Spleen (tissue), 7 donors: Measurements from ENCODE around the gene ATRN.

Experiments
- POLR2AphosphoS5 ChIP-seq, 3 donors: sonication (generic); formaldehyde crosslinking; IDR thresholded peaks; one replicate each; pipeline ENCODE4 v1.5.1; 2017; ENCODE audit warnings: antibody characterized with exemption in 3 of 3
- TF ChIP-seq, protein P1 (sequence below), 11 experiments: fragments of 200-600 bp in 7 of 11; fragments of 450-650 bp in 4 of 11; sonication (generic) in 4 of 11; IDR thresholded peaks in 8 of 11; conservative IDR thresholded peaks in 3 of 11; 1 replicate in 7 of 11; 2 replicates in 4 of 11; pipeline versions ENCODE4 v1.4.0 to v1.8.0; 2016 to 2021; ENCODE audit warnings: antibody characterized with exemption in 11 of 11, inconsistent platforms in 4 of 11, mild to moderate bottlenecking in 1 of 11
- donor health status: DM: no; HTN: no; CAD: no; lungs with moderate emphysema.
- donor health status: DM: no; HTN: no; CAD: no.
- donor health status: DM: no; HTN: no; CAD: no.

DNA sequence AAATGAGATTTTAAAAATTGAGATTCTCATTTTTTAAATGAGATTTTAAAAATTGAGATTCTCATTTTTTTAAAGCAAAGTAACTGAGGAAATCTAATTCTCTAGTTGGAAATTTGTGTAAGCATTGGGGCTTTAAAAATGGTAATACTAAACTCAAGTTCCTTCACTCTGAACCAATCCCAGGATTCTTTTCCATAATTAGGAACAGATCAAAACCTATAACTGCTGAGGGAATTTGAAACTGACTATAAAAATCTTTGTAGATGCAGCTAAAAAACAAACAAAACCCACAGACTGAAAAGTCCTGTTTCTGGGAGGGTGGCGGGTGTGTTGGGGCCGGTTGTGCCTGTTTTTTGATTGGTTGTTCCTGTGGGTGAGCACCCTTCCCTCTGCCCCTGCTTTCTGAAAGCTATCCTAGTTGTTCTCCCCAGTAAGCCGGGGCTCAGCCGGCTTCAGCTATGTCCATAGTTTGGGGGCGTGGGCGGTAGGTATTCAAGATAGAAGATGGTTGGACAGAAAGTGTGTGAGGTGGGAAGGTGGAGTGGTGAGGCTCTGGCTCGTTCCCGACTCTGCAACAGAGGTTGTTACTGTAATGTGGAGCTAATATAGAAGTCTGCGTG lies 143.1 kb downstream of the ATRN start:
- TF ChIP-seq, protein P1, sequence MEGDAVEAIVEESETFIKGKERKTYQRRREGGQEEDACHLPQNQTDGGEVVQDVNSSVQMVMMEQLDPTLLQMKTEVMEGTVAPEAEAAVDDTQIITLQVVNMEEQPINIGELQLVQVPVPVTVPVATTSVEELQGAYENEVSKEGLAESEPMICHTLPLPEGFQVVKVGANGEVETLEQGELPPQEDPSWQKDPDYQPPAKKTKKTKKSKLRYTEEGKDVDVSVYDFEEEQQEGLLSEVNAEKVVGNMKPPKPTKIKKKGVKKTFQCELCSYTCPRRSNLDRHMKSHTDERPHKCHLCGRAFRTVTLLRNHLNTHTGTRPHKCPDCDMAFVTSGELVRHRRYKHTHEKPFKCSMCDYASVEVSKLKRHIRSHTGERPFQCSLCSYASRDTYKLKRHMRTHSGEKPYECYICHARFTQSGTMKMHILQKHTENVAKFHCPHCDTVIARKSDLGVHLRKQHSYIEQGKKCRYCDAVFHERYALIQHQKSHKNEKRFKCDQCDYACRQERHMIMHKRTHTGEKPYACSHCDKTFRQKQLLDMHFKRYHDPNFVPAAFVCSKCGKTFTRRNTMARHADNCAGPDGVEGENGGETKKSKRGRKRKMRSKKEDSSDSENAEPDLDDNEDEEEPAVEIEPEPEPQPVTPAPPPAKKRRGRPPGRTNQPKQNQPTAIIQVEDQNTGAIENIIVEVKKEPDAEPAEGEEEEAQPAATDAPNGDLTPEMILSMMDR (IDR thresholded peaks at IDR 0.05 in 8 of 11, conservative IDR thresholded peaks at IDR 0.05 in 3 of 11) = no peak
- TF ChIP-seq POLR2AphosphoS5 (IDR thresholded peaks at IDR 0.05) = no peak
